AG04450 (cell line): ENCODE data around the gene SNRPA. TPM values are rescaled to one million over a fixed set of nuclear protein-coding genes. Genes with fewer than 3 reads are reported as not detected.

Experiments used
- CTCF ChIA-PET: fragments of 300-600, 350-600 bp; formaldehyde crosslinking; extraction: SDS; loops from one replicate; lab custom pipeline; 2022; ENCODE audit warnings: antibody characterized with exemption, inconsistent platforms; lab: Charles Lee
- POLR2A ChIA-PET: fragments of 350-600 bp; formaldehyde crosslinking; extraction: SDS; loops from one replicate; lab custom pipeline; 2021; ENCODE audit warnings: antibody characterized with exemption, inconsistent platforms; lab: Yijun Ruan, JAX
- DNase-seq: peaks from one replicate; pipeline ENCODE4 v3.0.0-alpha.2; 2011; ENCODE audit warnings: low read depth, low spot score
- H3K27ac ChIP-seq: one replicate; pipeline ENCODE4 v1.5.1; 2012; ENCODE audit warnings: low read depth, low read length, control low read depth
- H3K27me3 ChIP-seq: one replicate; pipeline ENCODE4 v1.6.0; 2012; ENCODE audit warnings: low read length; ENCODE audit not compliant: control insufficient read depth, insufficient read depth
- H3K4me3 ChIP-seq: 2 replicates; pipeline ENCODE4 v1.5.1; 2011; ENCODE audit warnings: mild to moderate bottlenecking, low read depth, low read length, control low read depth
- H3K9me3 ChIP-seq: 2 replicates; pipeline ENCODE4 v1.5.1; 2012; ENCODE audit warnings: low read length; ENCODE audit not compliant: control insufficient read depth, insufficient read depth
- CTCF ChIP-seq: IDR thresholded peaks from 2 replicates; pipeline ENCODE4 v1.5.1; 2011; ENCODE audit warnings: low read depth, low read length, control low read depth, inconsistent platforms
- polyA plus RNA-seq: library from polyadenylated mRNA; depleted of rRNA; stranded (reverse); fragments of >200 nt; gene quantifications from 2 replicates; pipeline ENCODE4 v1.2.3, GENCODE V29; 2011

The SNRPA gene
- polyA plus RNA-seq, 1 experiment = 126 TPM

- Histone ChIP-seq H3K9me3 (no peaks in the 10 kb centered on the region), H3K4me3 (peak overlapping the region; percentile 94), H3K27me3 (no peaks in the 10 kb centered on the region), H3K27ac (no peak overlapping the region)
- ChIA-PET POLR2A (interaction anchor here (0.6 to 0.7 kb wide), 2 partner anchors 26 to 61 kb away, joined by 3 read pairs; partner anchors contain the start of gene RAB4B), CTCF (interaction anchor here (1.2 kb wide), 1 partner anchor 89 kb away, joined by 3 read pairs; no protein-coding TSS in a partner anchor)
- TF ChIP-seq CTCF = no peak
- DNase-seq = no peak
Measured at GRCh38 chr19:40752257-40752781, 1.3 kb downstream of the SNRPA start.

DNA sequence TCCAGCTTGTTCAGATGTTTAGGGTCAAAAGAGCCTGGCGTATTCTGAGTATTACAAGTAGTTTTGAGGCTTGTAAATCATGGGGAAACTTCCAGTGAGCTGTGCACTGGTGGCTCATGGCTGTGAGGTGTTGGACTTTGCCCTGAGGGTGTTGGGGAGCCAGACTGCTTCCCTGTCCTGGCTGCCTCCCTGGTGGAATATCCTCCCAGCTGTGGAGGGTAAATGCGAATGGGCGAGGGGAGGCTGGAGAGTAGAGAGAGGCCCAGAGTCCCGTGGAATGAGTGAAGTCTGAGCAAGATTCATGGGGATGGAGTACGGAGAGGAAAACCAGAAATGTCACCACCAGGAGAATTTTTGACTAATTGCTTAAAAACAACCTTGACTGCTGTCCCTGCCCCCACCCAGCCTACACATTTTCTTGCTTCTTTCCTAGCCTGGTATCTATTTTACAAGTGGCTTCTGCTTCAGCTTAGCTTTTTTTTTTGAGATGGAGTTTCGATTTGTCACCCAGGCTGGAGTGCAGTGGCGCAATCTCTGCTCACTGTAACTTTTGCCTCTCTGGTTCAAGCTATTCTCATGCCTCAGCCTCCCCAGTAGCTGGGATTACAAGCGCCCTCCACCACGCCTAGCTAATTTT, 3.7 kb downstream of the SNRPA start:
- DNase-seq = no peak
- Histone ChIP-seq H3K4me3 (peak overlapping the region; percentile 1; the same call in 1 of the 2 replicates), H3K27me3 (no peaks in the 10 kb centered on the region), H3K9me3 (no peaks in the 10 kb centered on the region), H3K27ac (no peak overlapping the region)
- POLR2A ChIA-PET = interaction anchor here (0.7 to 1.7 kb wide), 3 partner anchors 11 to 37 kb away, joined by 4 to 16 read pairs (median 7); no protein-coding TSS in a partner anchor
- no peak for TF ChIP-seq CTCF
- CTCF ChIA-PET = interaction anchor here (2.2 kb wide), 1 partner anchor 121 kb away, joined by 5 read pairs; no protein-coding TSS in a partner anchor

GRCh38 chr19:40755248-40755624, 4.2 kb downstream of the SNRPA start:
- no peaks in the 10 kb centered on the region for H3K9me3 ChIP-seq
- TF ChIP-seq CTCF = no peak
- ChIA-PET CTCF (interaction anchor here (2.2 kb wide), 1 partner anchor 121 kb away, joined by 5 read pairs; no protein-coding TSS in a partner anchor), POLR2A (interaction anchor here (0.7 to 1.7 kb wide), 2 partner anchors 11 to 38 kb away, joined by 7 to 16 read pairs; no protein-coding TSS in a partner anchor)
- H3K27ac ChIP-seq = peak overlapping the region; percentile 11
- H3K4me3 ChIP-seq = no peak overlapping the region
- H3K27me3 ChIP-seq = no peaks in the 10 kb centered on the region
- no peak for DNase-seq

- ChIA-PET POLR2A (no interaction called here), CTCF (interaction anchor here (2.2 kb wide), 1 partner anchor 122 kb away, joined by 5 read pairs; no protein-coding TSS in a partner anchor)
- peak overlapping the region; percentile 11 for H3K27ac ChIP-seq
- no peak overlapping the region for H3K4me3 ChIP-seq
- no peak for DNase-seq
- no peaks in the 10 kb centered on the region for H3K27me3 ChIP-seq
- no peak for TF ChIP-seq CTCF
- no peaks in the 10 kb centered on the region for H3K9me3 ChIP-seq
Measured at GRCh38 chr19:40755791-40756190, 4.8 kb downstream of the SNRPA start.
